OCI-LY1 (cell line): Measurements from ENCODE around the gene FGF4.

Source experiments
- CTCF ChIP-seq: fragments of 200-600 bp; sonication (generic), shearing (Covaris generic); IDR thresholded peaks from 2 replicates; pipeline ENCODE4 v1.5.1; 2017; ENCODE audit warnings: mild to moderate bottlenecking, antibody characterized with exemption, low read length, moderate library complexity, mixed read lengths
- EZH2 ChIP-seq: fragments of 200-600 bp; sonication (generic), shearing (Covaris generic); IDR thresholded peaks from 2 replicates; pipeline ENCODE4 v1.8.0; 2017; ENCODE audit warnings: borderline replicate concordance, mixed run types, mild to moderate bottlenecking, antibody characterized with exemption, low read length, moderate library complexity, mixed read lengths

- TF ChIP-seq CTCF, result no peak
- TF ChIP-seq EZH2, result no peak
Measured at GRCh38 chr11:69732910-69733309, 42.2 kb downstream of the FGF4 start.
